OCI-LY7 (cell line): Measurements from ENCODE around the gene YBX3. TPM values are rescaled to one million over a fixed set of nuclear protein-coding genes. Genes with fewer than 3 reads are reported as not detected.
A peak's percentile ranks its signal among the peaks of the same experiment; 100 is the strongest.

Source experiments
- BruUV-seq: library from RNA; stranded (reverse); fragments of 400-500 nt; replicated peaks from 2 replicates; lab custom pipeline; 2021; lab: Mats Ljungman, UMichigan
- CTCF ChIA-PET: fragments of 300-600 bp; sonication (Branson Sonifier 250); formaldehyde crosslinking; loops from one replicate; lab custom pipeline; 2022; ENCODE audit warnings: antibody characterized with exemption; ENCODE audit not compliant: unreplicated experiment; lab: Charles Lee
- POLR2A ChIA-PET: fragments of 300-600 bp; sonication (Branson Sonifier 250); formaldehyde crosslinking; loops from one replicate; lab custom pipeline; 2022; ENCODE audit warnings: antibody characterized with exemption; lab: Charles Lee
- DNase-seq: peaks from one replicate; pipeline ENCODE4 v3.0.0-alpha.2; 2015; ENCODE audit warnings: low spot score
- H2AFZ ChIP-seq: fragments of 200-600 bp; sonication (generic), shearing (Covaris generic); 2 replicates; pipeline ENCODE4 v1.6.1; 2014; ENCODE audit warnings: mild to moderate bottlenecking, antibody characterized with exemption, low read length, moderate library complexity
- H3K27ac ChIP-seq: fragments of 200-600 bp; sonication (generic); 2 replicates; pipeline ENCODE4 v1.5.1; 2014; ENCODE audit warnings: mixed run types, low read depth, mild to moderate bottlenecking, moderate library complexity, low read length, inconsistent platforms; ENCODE audit not compliant: poor library complexity, severe bottlenecking
- H3K36me3 ChIP-seq: fragments of 200-600 bp; sonication (generic); 2 replicates; pipeline ENCODE4 v1.6.1; 2014; ENCODE audit warnings: mild to moderate bottlenecking, antibody characterized with exemption, low read length, moderate library complexity, mixed read lengths; ENCODE audit not compliant: insufficient read depth
- H3K4me1 ChIP-seq: fragments of 200-600 bp; sonication (generic); 2 replicates; pipeline ENCODE4 v1.5.1; 2014; ENCODE audit warnings: mild to moderate bottlenecking, low read length; ENCODE audit not compliant: insufficient read depth, poor library complexity, severe bottlenecking
- H3K4me2 ChIP-seq: fragments of 200-600 bp; sonication (generic); 2 replicates; pipeline ENCODE4 v1.6.1; 2014; ENCODE audit warnings: mild to moderate bottlenecking, low read length
- H3K4me3 ChIP-seq: fragments of 200-600 bp; sonication (generic); 2 replicates; pipeline ENCODE4 v1.5.1; 2014; ENCODE audit warnings: mild to moderate bottlenecking, low read depth, low read length; ENCODE audit not compliant: poor library complexity, severe bottlenecking
- H3K79me2 ChIP-seq: fragments of 200-600 bp; sonication (generic); 2 replicates; pipeline ENCODE4 v1.6.1; 2016; ENCODE audit warnings: low read depth, mild to moderate bottlenecking, low read length, moderate library complexity, mixed read lengths; ENCODE audit not compliant: insufficient read depth
- H3K9me2 ChIP-seq: fragments of 200-600 bp; sonication (generic); 2 replicates; pipeline ENCODE4 v1.6.1; 2016; ENCODE audit warnings: mild to moderate bottlenecking, low read length, mixed read lengths; ENCODE audit not compliant: insufficient read depth
- H3K9me3 ChIP-seq: fragments of 200-600 bp; sonication (generic); 2 replicates; pipeline ENCODE4 v1.6.1; 2014; ENCODE audit warnings: mild to moderate bottlenecking, mixed run types, low read length, mixed read lengths
- H4K20me1 ChIP-seq: fragments of 200-600 bp; sonication (generic); 2 replicates; pipeline ENCODE4 v1.6.1; 2014; ENCODE audit warnings: mild to moderate bottlenecking, antibody characterized with exemption, low read length, moderate library complexity, mixed read lengths; ENCODE audit not compliant: insufficient read depth
- CTCF ChIP-seq: fragments of 200-600 bp; sonication (generic); conservative IDR thresholded peaks from 2 replicates; pipeline ENCODE4 v1.5.1; 2014; ENCODE audit warnings: mild to moderate bottlenecking, antibody characterized with exemption, low read length, moderate library complexity, mixed read lengths
- EZH2phosphoT487 ChIP-seq: fragments of 200-600 bp; sonication (generic); IDR thresholded peaks from 2 replicates; pipeline ENCODE4 v1.6.1; 2018; ENCODE audit warnings: low read depth, borderline replicate concordance, mild to moderate bottlenecking, mixed run types, antibody characterized with exemption, low read length, moderate library complexity, mixed read lengths
- intact Hi-C: fragments of 100-400 bp; cut with micrococcal nuclease; formaldehyde crosslinking; loops from one replicate; pipeline ENCODE4 v1.10.0; 2022; ENCODE audit not compliant: unreplicated experiment
- total RNA-seq, 2 experiments: library from RNA; depleted of rRNA in 1 of 2; stranded (reverse); fragments of >200 nt in 1 of 2; shearing (Covaris generic) in 1 of 2; gene quantifications; 2 replicates each; pipeline ENCODE4 v1.2.3, GENCODE V29; 2014 to 2022

Gene YBX3
- total RNA-seq, 2 experiments from 2014 or later: 97.5 to 223 TPM

GRCh38 chr12:10753059-10753458 lies 29.9 kb upstream of the YBX3 start:
- H3K9me2 ChIP-seq: no peaks in the 10 kb centered on the region
- intact Hi-C loops: loop anchor here (5.0 kb wide), 1 partner anchor 81 kb away; the partner anchor contains the start of gene STYK1
- no TSS peak for BruUV-seq
- DNase-seq: no peak
- TF ChIP-seq CTCF (no peak), EZH2phosphoT487 (no peak)
- H3K4me1 ChIP-seq: peaks cover 5% of the 10 kb centered on the region
- H3K4me3 ChIP-seq: no peak overlapping the region
- POLR2A ChIA-PET: interaction anchor here (0.6 to 1.4 kb wide), 2 partner anchors 17 to 37 kb away, joined by 3 read pairs; no protein-coding TSS in a partner anchor
- 0 out of 2 replicates have a peak, but pooled peaks cover 4% of the 10 kb centered on the region for H3K9me3 ChIP-seq
- H3K36me3 ChIP-seq: no peaks in the 10 kb centered on the region
- CTCF ChIA-PET: no interaction called here
- no peaks in the 10 kb centered on the region for H3K79me2 ChIP-seq
- H4K20me1 ChIP-seq: no peaks in the 10 kb centered on the region
- no peak overlapping the region for H3K4me2 ChIP-seq
- no peak overlapping the region for H2AFZ ChIP-seq
- H3K27ac ChIP-seq: no peak overlapping the region

DNA sequence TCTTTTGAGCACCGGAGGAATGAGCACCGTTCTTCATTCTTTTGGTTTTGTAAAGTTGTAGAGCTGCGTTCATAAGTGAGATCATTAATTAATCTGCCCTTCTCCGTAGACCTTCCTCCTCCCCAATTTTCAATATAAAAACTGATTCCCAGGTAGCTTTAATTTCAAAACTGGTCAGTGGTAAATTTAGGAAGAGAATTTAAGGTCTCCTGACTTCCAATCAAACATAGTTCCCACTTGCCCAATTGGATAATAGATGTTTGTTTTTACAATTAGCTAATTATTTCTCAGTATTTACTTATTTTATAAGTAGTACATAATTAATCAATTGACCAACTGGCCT lies 27.2 kb upstream of the YBX3 start:
- H3K4me1 ChIP-seq: peaks cover 5% of the 10 kb centered on the region

More for the DNA sequence above, 27.2 kb upstream of the YBX3 start:
- intact Hi-C loops: loop anchor here (2.0 to 5.0 kb wide), 4 partner anchors 28 to 516 kb away; partner anchors contain the start of genes STYK1 and YBX3
- H3K4me3 ChIP-seq: no peak overlapping the region
- H3K36me3 ChIP-seq: no peaks in the 10 kb centered on the region
- ChIA-PET CTCF (no interaction called here), POLR2A (interaction anchor here (0.7 to 1.0 kb wide), 3 partner anchors 42 to 534 kb away, joined by 3 to 4 read pairs (median 3); no protein-coding TSS in a partner anchor)
- H3K9me3 ChIP-seq: no peaks in the 10 kb centered on the region
- no peaks in the 10 kb centered on the region for H3K79me2 ChIP-seq
- no TSS peak for BruUV-seq
- H3K4me2 ChIP-seq: no peak overlapping the region
- H2AFZ ChIP-seq: peak overlapping the region; percentile 81; the same call in 1 of the 2 replicates
- H4K20me1 ChIP-seq: no peaks in the 10 kb centered on the region
- no peak for DNase-seq
- H3K27ac ChIP-seq: no peak overlapping the region
- TF ChIP-seq CTCF: peak; percentile 70; the same call in 1 of the 2 replicates
- no peak for TF ChIP-seq EZH2phosphoT487
- no peaks in the 10 kb centered on the region for H3K9me2 ChIP-seq
